Measurements from ENCODE around the gene PTGDS.

DNA sequence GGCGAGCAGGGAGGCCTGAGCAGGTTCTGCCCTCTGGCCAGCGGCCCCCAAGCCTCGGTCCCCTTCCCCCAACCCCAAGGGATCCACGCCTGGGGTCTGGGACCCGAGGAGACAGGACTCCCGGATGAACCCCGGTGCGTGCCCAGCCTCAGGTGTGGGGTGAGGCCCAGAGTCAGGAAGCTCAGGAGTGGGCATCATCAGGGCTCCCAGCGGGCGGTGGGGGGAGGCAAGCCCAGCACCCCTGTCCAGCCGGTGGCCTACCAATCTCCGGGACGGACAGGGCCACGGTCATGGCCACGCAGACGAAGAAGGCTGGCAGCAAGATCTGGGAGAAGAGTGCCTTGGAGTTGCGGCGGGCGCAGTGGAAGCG lies 36.3 kb downstream of the PTGDS start:
- TF ChIP-seq TAF1 (IDR thresholded peaks at IDR 0.05; ENCODE audit: low read depth, low read length) (no peak), POLR2A (IDR thresholded peaks at IDR 0.05; ENCODE audit: low read depth, low read length) (no peak)

Data from GM12891 (cell line).